Ramos (cell line): ENCODE measurements around the gene TBX19.
"Not testable (repeated sequence)": the region's sequence is repeated elsewhere in the genome, so short reads cannot be mapped to it uniquely, and the experiment has no call there.

Experiments used
- in situ Hi-C: fragments of 300-500 bp; cut with MboI; formaldehyde crosslinking; loops from one replicate; pipeline ENCODE4 v1.14.3; 2022; ENCODE audit warnings: low sequenced_read_pairs; ENCODE audit not compliant: unreplicated experiment

The TBX19 gene

GRCh38 chr1:168348146-168348709 is 67.6 kb downstream of the TBX19 start:
- in situ Hi-C loops = no loop called here

- in situ Hi-C loops = not testable (repeated sequence)
Measured at GRCh38 chr1:168354335-168355269, 73.9 kb downstream of the TBX19 start.

DNA sequence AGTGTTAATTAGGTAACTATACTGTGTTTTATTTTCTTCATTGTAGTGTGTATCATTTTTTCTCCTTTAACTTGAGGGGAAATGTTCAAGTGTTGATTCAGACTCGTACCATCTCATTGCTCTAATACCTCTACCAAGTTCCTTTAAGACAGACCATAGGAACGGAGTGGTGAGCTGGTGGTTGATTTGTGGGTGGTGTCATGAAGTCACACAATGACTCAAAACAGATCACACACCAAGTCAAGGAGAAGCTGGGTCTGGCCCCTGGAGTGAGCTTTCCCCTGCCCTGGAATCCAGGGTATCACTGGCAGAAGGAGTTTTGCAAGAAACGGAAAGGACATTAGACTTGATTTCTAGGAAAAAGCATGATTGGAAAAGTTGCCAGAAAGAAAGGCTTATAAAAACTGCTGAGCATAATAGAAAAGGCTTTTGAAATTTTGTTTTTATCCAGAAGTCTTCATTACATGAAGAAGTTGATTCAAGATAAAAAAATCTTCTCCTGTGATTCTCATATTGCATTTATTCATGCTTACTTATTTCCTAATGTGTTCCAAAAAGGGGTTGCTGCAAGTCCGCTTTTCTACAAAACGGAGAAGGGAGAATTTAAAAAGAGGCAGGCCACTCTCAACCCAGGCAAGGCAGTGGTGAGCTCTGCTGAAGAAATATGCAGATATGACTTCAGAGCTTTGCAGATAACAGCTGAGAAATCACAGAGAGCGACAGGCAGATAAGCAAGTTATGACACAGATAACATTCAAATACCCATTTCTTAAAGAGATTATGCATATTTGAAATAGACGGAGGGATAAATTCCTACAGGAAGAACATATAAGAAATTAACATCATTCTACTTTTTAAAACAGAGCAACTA is 79.7 kb downstream of the TBX19 start:
- in situ Hi-C loops = no loop called here

- in situ Hi-C loops = no loop called here
Measured at GRCh38 chr1:168361252-168361651, 80.6 kb downstream of the TBX19 start.

DNA sequence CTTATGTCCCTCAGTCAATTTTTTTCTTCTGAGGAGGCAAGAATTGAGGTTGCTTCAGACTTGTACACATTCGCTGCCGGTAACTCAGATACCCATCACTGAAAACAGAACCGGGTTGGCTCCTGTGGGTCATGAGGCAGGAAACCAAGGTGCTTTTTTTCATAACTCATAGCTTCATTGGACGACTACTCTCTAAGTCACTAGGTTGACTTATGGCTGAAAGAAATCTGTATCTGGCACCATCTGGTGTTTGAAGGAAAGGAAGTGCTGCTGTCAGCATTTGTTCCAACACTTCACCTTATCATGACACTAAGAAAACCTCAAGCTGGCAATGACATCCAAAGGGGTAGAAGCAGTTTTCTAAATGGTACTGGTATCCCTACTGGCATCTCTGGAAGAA is 82.3 kb downstream of the TBX19 start:
- in situ Hi-C loops = no loop called here
